HUDEP-2 (cell line): ENCODE results near the gene NUP205.
"Not testable (repeated sequence)": the region's sequence is repeated elsewhere in the genome, so short reads cannot be mapped to it uniquely, and the experiment has no call there.

Experiments
- DNase-seq, 76 experiments: peaks; one replicate each; lab custom pipeline; 2025; ENCODE audit not compliant: unreplicated experiment in 76 of 76; lab: John Stamatoyannopoulos, UW

NUP205 gene

DNA sequence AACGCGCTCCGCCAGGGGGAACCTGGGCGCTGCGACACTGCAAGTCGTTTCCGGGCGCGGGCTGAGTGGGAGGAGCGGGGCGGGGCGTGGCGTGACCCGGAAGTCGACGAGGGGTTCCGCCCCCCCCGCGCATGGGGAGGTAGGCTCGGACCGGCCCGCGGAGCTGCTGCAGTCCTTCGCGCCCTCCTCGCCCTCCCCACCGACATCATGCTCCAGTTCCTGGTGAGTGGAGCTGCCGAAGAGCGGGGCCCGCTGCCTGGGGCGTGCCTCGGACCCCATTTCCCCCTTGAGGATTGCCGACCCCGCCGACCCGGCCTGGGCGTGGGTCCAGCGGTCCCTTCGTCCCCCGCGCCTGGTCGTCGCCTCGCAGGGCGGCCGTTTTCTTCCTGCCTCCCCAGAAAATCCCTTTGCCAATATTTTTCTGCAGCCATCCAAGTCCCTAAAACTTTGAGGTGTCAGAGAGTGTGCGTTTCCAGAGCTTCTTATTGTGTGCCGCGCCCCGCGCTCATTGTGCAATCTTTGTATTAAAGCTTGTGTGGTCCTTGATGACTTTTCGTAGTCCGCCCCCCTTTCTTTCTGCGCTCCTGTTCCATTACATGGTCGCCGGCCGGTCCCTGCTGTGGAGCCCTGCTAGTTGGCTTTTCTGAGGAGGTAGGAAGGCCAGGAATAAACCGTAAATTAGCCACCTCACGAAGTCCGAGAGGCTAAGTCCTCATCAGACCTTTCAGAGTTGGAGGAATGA is 104.8 kb downstream of the NUP205 start, which contains the start of gene STMP1:
Gene STMP1, plus strand, starts transcription at position 142 of the 742 bp plus-strand sequence.
- DNase-seq = peak; percentile 30 to 98 (median 91)

- peak in 25 of 76 experiments; percentile 4 to 74 (median 33) for DNase-seq
Measured at GRCh38 chr7:135664046-135664589, 106.4 kb downstream of the NUP205 start.

- DNase-seq = no peak
Measured at GRCh38 chr7:135665042-135665441, 107.3 kb downstream of the NUP205 start.

- DNase-seq = no peak
Measured at GRCh38 chr7:135666156-135666555, 108.4 kb downstream of the NUP205 start.

DNA sequence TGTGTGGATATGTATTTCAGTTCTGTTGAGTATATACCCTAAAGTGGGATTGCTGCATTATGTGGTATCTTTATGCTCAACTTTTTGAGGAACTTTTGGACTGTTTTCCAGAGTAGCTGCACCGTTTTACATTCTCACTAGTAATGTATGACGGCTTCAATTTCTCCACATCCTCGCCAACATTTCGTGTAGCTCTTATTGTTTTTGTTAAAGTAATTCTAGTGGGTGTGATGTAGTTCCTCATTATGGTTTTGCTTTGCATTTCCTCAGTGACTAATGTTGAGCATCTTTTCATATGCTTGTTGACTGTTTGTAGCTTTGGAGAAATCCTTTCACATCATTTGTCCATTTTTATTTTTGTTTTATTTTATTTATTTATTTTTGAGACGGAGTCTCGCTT is 109.1 kb downstream of the NUP205 start:
- no peak for DNase-seq

- not testable (repeated sequence) for DNase-seq
Measured at GRCh38 chr7:135667626-135668025, 109.9 kb downstream of the NUP205 start.

GRCh38 chr7:135668852-135669395 is 111.2 kb downstream of the NUP205 start:
- DNase-seq = peak in 5 of 76 experiments; percentile 5 to 28 (median 10)

DNA sequence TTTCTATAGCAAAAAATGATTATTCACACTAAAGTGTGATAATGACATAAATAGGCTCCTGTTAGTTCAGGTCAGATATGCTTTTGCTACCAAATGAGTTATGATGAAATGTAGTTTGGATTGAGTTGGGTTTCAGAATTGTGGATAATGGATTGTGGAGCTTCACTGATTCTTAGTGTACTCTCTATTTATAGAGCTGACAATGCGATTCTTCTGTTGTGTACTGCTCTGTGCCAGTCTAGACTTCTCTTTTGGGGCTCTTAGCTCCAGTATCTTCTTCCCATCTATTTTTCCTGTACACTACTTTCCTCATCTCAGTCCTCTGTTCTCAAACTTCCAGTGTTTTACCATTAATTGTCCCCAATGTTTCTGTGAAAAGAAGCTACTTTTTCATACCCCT is 112.1 kb downstream of the NUP205 start:
- no peak for DNase-seq

DNA sequence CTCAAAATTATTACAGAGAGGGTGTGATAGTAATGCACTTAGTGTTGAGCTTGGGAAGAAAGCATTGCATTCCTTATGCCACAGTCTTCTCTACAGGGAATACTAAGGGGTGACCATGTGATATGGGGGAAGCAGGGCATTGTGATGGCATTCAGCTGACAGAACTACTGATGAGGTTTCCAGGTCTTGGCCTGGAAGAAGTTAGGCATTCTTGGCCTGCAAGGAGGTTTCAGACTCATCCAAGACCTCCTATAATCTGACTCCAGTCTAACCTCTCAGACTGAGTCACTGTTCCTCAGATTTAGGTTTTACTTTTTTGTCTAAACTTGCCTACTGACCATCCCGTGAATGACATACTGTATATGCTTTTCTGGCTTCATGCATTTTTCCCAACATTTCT is 112.5 kb downstream of the NUP205 start:
- no peak for DNase-seq

GRCh38 chr7:135672560-135673359 is 115.0 kb downstream of the NUP205 start:
- peak in 28 of 76 experiments; percentile 5 to 59 (median 26) for DNase-seq

DNA sequence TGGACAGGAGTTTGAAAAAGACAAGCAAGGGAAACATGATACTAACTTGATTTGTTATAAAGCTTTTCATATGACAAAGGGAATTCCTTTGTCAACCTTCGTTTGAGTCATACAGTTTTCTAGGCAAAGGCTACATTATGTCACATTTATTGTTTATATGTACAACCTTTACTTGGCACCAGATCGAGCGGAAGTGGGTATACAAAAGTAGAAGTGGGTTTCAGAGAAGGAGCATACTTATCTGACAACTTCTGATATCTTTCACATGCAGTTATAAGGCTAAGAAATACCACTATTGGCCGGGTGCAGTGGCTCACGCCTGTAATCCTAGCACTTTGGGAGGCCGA is 115.6 kb downstream of the NUP205 start:
- DNase-seq = peak in 25 of 76 experiments; percentile 2 to 60 (median 19)

DNA sequence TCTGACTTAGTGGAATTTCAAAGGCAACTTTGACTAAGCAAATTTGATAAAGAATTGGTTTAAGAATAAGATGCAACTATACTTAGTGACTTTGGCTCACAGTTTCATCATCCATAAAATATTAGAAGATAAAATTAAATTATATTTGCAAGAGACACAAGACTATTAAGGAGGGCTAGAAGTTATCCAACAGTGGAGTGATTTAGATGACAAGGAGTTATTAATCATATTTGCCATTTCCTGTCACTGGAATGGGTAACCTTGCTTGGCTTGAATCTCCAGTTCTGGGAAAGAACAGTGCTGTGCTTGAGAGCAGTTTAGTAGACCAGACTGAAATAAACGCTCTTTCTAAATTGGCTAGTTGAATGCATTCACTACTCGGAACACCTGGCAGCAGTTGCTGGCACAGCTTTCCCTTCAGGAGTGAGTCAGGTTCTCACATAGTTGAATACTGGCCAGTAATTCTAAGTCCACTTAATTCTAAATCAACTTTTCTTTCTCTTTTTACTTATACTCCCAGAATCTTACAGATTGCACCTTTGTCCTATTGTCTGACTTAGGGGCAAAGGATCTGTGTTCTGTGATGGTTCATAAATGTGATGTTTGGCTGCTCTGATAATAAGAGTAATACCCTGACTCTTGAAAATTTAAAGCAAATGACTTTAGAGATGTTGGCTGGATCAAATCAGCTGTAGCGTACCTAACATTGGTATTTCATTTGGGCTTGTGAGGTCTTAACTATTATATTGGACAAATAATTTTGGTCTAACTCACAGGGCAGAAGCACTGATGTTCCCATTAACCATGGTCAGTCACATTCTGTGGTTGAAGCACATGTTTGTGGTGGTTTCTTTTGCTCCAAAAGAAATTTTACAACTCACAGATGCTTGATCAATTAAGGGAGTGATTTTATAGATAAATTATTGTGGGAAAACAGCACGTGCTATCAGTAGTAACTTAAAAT is 121.2 kb downstream of the NUP205 start:
- DNase-seq = no peak

DNA sequence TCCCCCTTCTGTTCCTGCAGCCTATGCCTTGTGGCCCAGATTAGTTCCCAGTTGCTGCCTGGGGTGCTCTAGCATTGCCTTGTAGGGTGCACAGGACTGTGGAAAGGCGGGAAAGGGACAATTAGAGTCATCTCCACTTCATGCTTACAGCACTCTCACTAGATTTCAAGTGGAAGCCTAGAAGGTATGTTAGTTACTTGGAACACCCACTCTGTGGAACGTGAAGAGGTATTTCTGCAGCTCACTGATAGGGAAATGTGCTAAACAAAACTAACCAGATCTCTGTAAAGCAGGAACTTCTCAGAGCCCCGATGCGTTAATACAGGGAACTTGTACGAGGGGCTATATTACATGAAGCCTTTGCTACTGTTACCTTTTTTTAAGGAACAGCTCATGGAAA is 124.0 kb downstream of the NUP205 start:
- DNase-seq = peak in 2 of 76 experiments; percentile 39 to 41

- DNase-seq = no peak
Measured at GRCh38 chr7:135682191-135682590, 124.5 kb downstream of the NUP205 start.

DNA sequence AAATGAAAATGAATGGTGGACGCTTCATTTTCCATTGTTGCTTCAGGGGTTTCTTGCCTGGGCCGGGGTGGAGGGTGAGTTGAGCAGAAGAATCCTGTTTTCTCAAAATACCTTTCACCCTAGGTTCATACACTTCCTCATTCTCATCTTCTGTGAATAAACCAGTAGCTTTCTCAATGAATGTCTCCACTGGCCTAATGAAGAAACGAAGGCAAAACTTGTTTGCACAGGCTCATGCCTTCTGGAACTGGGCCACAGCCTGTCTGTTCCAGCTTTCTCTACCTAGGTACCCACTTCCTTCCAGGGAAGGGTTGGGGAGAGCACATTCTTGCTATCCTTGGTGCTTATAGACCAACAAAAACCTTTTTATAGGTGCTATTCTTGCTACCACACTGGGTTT is 125.9 kb downstream of the NUP205 start:
- no peak for DNase-seq

GRCh38 chr7:135684136-135684535 is 126.4 kb downstream of the NUP205 start:
- no peak for DNase-seq

- no peak for DNase-seq
Measured at GRCh38 chr7:135684699-135685098, 127.0 kb downstream of the NUP205 start.

- no peak for DNase-seq
Measured at GRCh38 chr7:135685306-135686084, 127.8 kb downstream of the NUP205 start.

- no peak for DNase-seq
Measured at GRCh38 chr7:135687466-135687865, 129.7 kb downstream of the NUP205 start.
